OCI-LY3 (cell line): Measurements from ENCODE around the gene ATG4B.

ENCODE experiments used
- H2AFZ ChIP-seq: fragments of 200-600, 300-600 bp; shearing (Covaris generic); 2 replicates; pipeline ENCODE4 v1.6.0; 2014; ENCODE audit warnings: antibody characterized with exemption, low read depth, low read length
- H3K27ac ChIP-seq: fragments of 200-600, 300-600 bp; sonication (generic); 2 replicates; pipeline ENCODE4 v1.5.1; 2014; ENCODE audit warnings: mild to moderate bottlenecking, low read length, moderate library complexity, mixed read lengths
- H3K27me3 ChIP-seq: fragments of 200-600, 300-600 bp; sonication (generic); 2 replicates; pipeline ENCODE4 v1.6.1; 2014; ENCODE audit warnings: low read depth, low read length, mixed read lengths
- H3K36me3 ChIP-seq: fragments of 200-600, 300-600 bp; sonication (generic); replicated peaks from 2 replicates; pipeline ENCODE3; 2014; ENCODE audit warnings: low read depth, low read length, mixed read lengths
- H3K4me1 ChIP-seq: fragments of 300-600, 200-600 bp; sonication (generic); 2 replicates; pipeline ENCODE4 v1.6.1; 2014; ENCODE audit warnings: low read length, mixed read lengths
- H3K4me2 ChIP-seq: fragments of 200-600, 300-600 bp; sonication (generic); 2 replicates; pipeline ENCODE4 v1.6.1; 2014; ENCODE audit warnings: low read length, mixed read lengths
- H3K4me3 ChIP-seq: fragments of 300-600, 200-600 bp; sonication (generic); 2 replicates; pipeline ENCODE4 v1.5.1; 2014; ENCODE audit warnings: antibody characterized with exemption, mild to moderate bottlenecking, low read length, moderate library complexity
- H3K79me2 ChIP-seq: fragments of 300-600, 200-600 bp; shearing (Covaris generic); 2 replicates; pipeline ENCODE4 v1.6.1; 2014; ENCODE audit warnings: mild to moderate bottlenecking, low read length, mixed read lengths
- H3K9ac ChIP-seq: fragments of 300-600, 200-600 bp; shearing (Covaris generic); 2 replicates; pipeline ENCODE4 v1.6.0; 2014; ENCODE audit warnings: mild to moderate bottlenecking, low read length, moderate library complexity
- H3K9me3 ChIP-seq: fragments of 200-600, 300-600 bp; shearing (Covaris generic); 2 replicates; pipeline ENCODE4 v1.6.1; 2014; ENCODE audit warnings: low read length, mixed read lengths; ENCODE audit not compliant: insufficient read depth
- H4K20me1 ChIP-seq: fragments of 200-600, 300-600 bp; sonication (generic); 2 replicates; pipeline ENCODE4 v1.6.1; 2016; ENCODE audit warnings: low read length, mixed read lengths; ENCODE audit not compliant: insufficient read depth
- EZH2phosphoT487 ChIP-seq: fragments of 200-600 bp; shearing (Covaris generic); IDR thresholded peaks from 2 replicates; pipeline ENCODE4 v1.6.1; 2018; ENCODE audit warnings: antibody characterized with exemption, mixed run types, low read depth
- TF ChIP-seq, protein P1 (sequence below): fragments of 200-600, 300-600 bp; sonication (generic); IDR thresholded peaks from 2 replicates; pipeline ENCODE4 v1.5.1; 2014; ENCODE audit warnings: antibody characterized with exemption, low read length, low read depth

Gene ATG4B

GRCh38 chr2:241648453-241648852, 11.0 kb downstream of the ATG4B start:
- no peak overlapping the region for H3K27ac ChIP-seq
- no peak overlapping the region for H3K4me3 ChIP-seq
- no peaks in the 10 kb centered on the region for H3K9me3 ChIP-seq
- H3K36me3 ChIP-seq, result peaks cover 4% of the 10 kb centered on the region
- H3K9ac ChIP-seq, result no peak overlapping the region
- peaks cover 53% of the 10 kb centered on the region for H3K79me2 ChIP-seq
- TF ChIP-seq, protein P1, sequence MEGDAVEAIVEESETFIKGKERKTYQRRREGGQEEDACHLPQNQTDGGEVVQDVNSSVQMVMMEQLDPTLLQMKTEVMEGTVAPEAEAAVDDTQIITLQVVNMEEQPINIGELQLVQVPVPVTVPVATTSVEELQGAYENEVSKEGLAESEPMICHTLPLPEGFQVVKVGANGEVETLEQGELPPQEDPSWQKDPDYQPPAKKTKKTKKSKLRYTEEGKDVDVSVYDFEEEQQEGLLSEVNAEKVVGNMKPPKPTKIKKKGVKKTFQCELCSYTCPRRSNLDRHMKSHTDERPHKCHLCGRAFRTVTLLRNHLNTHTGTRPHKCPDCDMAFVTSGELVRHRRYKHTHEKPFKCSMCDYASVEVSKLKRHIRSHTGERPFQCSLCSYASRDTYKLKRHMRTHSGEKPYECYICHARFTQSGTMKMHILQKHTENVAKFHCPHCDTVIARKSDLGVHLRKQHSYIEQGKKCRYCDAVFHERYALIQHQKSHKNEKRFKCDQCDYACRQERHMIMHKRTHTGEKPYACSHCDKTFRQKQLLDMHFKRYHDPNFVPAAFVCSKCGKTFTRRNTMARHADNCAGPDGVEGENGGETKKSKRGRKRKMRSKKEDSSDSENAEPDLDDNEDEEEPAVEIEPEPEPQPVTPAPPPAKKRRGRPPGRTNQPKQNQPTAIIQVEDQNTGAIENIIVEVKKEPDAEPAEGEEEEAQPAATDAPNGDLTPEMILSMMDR, result no peak
- TF ChIP-seq EZH2phosphoT487, result no peak
- H2AFZ ChIP-seq, result no peak overlapping the region
- H3K4me2 ChIP-seq, result no peak overlapping the region
- H4K20me1 ChIP-seq, result peaks cover 6% of the 10 kb centered on the region
- no peaks in the 10 kb centered on the region for H3K4me1 ChIP-seq
- no peaks in the 10 kb centered on the region for H3K27me3 ChIP-seq

DNA sequence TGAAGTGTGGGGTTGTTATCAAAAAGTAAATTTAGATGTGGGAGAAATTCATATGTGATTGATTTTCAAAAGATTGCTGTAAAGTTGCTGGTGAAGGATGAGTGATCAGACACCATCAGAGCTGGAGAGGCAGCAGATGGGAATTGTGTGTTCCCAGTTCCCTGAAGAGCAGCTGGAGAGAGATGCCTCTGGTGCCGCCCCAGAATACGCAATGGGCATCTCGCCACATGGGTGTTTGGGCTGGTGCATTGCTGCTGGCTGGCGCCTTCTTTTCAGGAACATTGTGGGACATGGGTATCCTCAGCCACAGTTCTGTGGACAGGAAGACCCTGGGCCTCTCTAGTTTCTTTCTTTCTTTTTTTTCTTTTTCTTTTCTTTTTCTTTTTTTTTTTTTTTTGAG, 11.9 kb downstream of the ATG4B start:
- Histone ChIP-seq H3K9me3 (no peaks in the 10 kb centered on the region), H4K20me1 (peaks cover 6% of the 10 kb centered on the region), H2AFZ (no peak overlapping the region), H3K36me3 (peaks cover 4% of the 10 kb centered on the region), H3K4me3 (no peak overlapping the region), H3K79me2 (peaks cover 44% of the 10 kb centered on the region), H3K9ac (no peak overlapping the region), H3K27me3 (no peaks in the 10 kb centered on the region), H3K27ac (no peak overlapping the region), H3K4me2 (no peak overlapping the region), H3K4me1 (no peaks in the 10 kb centered on the region)
- TF ChIP-seq EZH2phosphoT487, result no peak
- TF ChIP-seq, protein P1, result no peak

DNA sequence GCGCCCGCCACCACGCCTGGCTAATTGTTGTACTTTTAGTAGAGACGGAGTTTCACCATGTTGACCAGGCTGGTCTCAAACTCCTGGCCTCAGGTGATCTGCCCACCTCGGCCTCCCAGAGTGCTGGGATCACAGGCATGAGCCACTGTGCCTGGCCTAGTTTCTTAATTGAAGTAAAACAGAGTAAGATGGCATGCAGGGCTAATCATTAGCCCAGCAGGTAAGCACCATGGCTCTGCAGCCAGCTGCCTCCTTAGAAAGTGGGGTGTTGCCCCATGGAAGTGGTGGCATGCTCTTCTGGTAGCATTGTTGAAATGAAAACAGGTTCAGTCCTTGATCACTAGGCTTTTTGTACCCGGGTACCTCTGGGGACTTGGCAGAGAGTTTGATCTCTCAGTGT, 12.4 kb downstream of the ATG4B start:
- no peak overlapping the region for H3K27ac ChIP-seq
- no peak overlapping the region for H2AFZ ChIP-seq
- H4K20me1 ChIP-seq, result peaks cover 6% of the 10 kb centered on the region
- H3K79me2 ChIP-seq, result peaks cover 41% of the 10 kb centered on the region
- H3K4me1 ChIP-seq, result no peaks in the 10 kb centered on the region
- H3K27me3 ChIP-seq, result no peaks in the 10 kb centered on the region
- H3K9ac ChIP-seq, result no peak overlapping the region
- H3K4me2 ChIP-seq, result no peak overlapping the region
- no peaks in the 10 kb centered on the region for H3K9me3 ChIP-seq
- peaks cover 4% of the 10 kb centered on the region for H3K36me3 ChIP-seq
- TF ChIP-seq EZH2phosphoT487, result no peak
- TF ChIP-seq, protein P1, result no peak
- no peak overlapping the region for H3K4me3 ChIP-seq

GRCh38 chr2:241652142-241652541, 14.6 kb downstream of the ATG4B start:
- peaks cover 4% of the 10 kb centered on the region for H3K36me3 ChIP-seq
- peaks cover 6% of the 10 kb centered on the region for H4K20me1 ChIP-seq
- TF ChIP-seq, protein P1, result no peak
- no peak for TF ChIP-seq EZH2phosphoT487

More at GRCh38 chr2:241652142-241652541, 14.6 kb downstream of the ATG4B start:
- Histone ChIP-seq H3K9me3 (no peaks in the 10 kb centered on the region), H3K4me2 (no peak overlapping the region), H3K4me3 (no peak overlapping the region), H3K9ac (no peak overlapping the region), H3K4me1 (no peaks in the 10 kb centered on the region), H3K27ac (no peak overlapping the region), H2AFZ (no peak overlapping the region), H3K79me2 (peaks cover 22% of the 10 kb centered on the region), H3K27me3 (no peaks in the 10 kb centered on the region)
